Natural killer cell (primary cell): ENCODE data around the gene TPX2. TPM values are rescaled to one million over a fixed set of nuclear protein-coding genes. Genes with fewer than 3 reads are reported as not detected.

Experiments used
- ATAC-seq, 3 donors: fragments of 150-1000 bp in 2 of 3; fragments of 200-7000 bp in 1 of 3; cut with Tn5 transposase; 1 replicate in 1 of 3; 2 replicates in 2 of 3; pipeline ENCODE4 v1.10.0; 2021; ENCODE audit warnings: mild to moderate bottlenecking in 2 of 3, moderate library complexity in 2 of 3
- DNase-seq, 2 donors: peaks; one replicate each; pipeline versions ENCODE4 v3.0.0 to v3.0.0-alpha.2; 2013 to 2021; ENCODE audit warnings: mixed read lengths in 1 of 2
- H3K27ac ChIP-seq: one replicate; pipeline ENCODE4 v1.5.1; 2013; ENCODE audit warnings: mild to moderate bottlenecking, low read length
- H3K27me3 ChIP-seq: one replicate; pipeline ENCODE4 v1.6.1; 2013; ENCODE audit warnings: low read length; ENCODE audit not compliant: control insufficient read depth, insufficient read depth
- H3K36me3 ChIP-seq: one replicate; pipeline ENCODE4 v1.6.1; 2013; ENCODE audit warnings: low read length; ENCODE audit not compliant: control insufficient read depth, insufficient read depth
- H3K4me1 ChIP-seq: one replicate; pipeline ENCODE4 v1.6.1; 2013; ENCODE audit warnings: low read length; ENCODE audit not compliant: control insufficient read depth, insufficient read depth
- H3K4me3 ChIP-seq: one replicate; pipeline ENCODE4 v1.5.1; 2013; ENCODE audit warnings: low read length
- H3K9me3 ChIP-seq: one replicate; pipeline ENCODE4 v1.6.1; 2013; ENCODE audit warnings: low read length; ENCODE audit not compliant: control insufficient read depth, insufficient read depth
- H3K27ac Mint-ChIP-seq, 2 donors: one replicate each; pipeline ENCODE4 v1.8.0; 2022; ENCODE audit warnings: mild to moderate bottlenecking in 2 of 2, mixed read lengths in 2 of 2, moderate library complexity in 1 of 2
- H3K27me3 Mint-ChIP-seq, 2 donors: one replicate each; pipeline ENCODE4 v1.8.0; 2022; ENCODE audit warnings: low read depth in 2 of 2, mixed read lengths in 2 of 2
- H3K36me3 Mint-ChIP-seq: one replicate; pipeline ENCODE4 v1.8.0; 2022; ENCODE audit warnings: mixed read lengths
- H3K4me1 Mint-ChIP-seq, 2 donors: one replicate each; pipeline ENCODE4 v1.8.0; 2022; ENCODE audit warnings: mixed read lengths in 2 of 2
- H3K4me3 Mint-ChIP-seq: one replicate; pipeline ENCODE4 v1.8.0; 2022; ENCODE audit warnings: mild to moderate bottlenecking, moderate library complexity, mixed read lengths
- H3K9me3 Mint-ChIP-seq, 2 donors: one replicate each; pipeline ENCODE4 v1.8.0; 2022; ENCODE audit warnings: mixed read lengths in 2 of 2
- CTCF ChIP-seq: fragments of 200-600 bp; IDR thresholded peaks from one replicate; pipeline ENCODE4 v1.8.0; 2022; ENCODE audit warnings: antibody characterized with exemption
- WGBS: methylation state at CpG from one replicate; pipeline ENCODE4 v1.1.7; 2013; ENCODE audit warnings: missing lambda C conversion rate; ENCODE audit not compliant: insufficient coverage; 5-methylcytosine and 5-hydroxymethylcytosine counted together
- intact Hi-C: fragments of 100-400 bp; cut with micrococcal nuclease; formaldehyde crosslinking; loops from one replicate; pipeline ENCODE4 v1.14.2; 2022
- total RNA-seq, 4 donors: library from RNA; stranded (reverse); fragments of 120-200 nt in 1 of 4; gene quantifications; one replicate each; pipeline versions ENCODE4 v1.2.3 to v1.2.4, GENCODE V29; 2013 to 2022

Gene TPX2
- total RNA-seq, 3 donors from 2014 or later (not counting 1 experiment from before 2014, with no cell fraction given) = 2.2 to 4.2 (median 2.2) TPM

GRCh38 chr20:31823360-31824124 is 84.5 kb downstream of the TPX2 start:
- Histone ChIP-seq H3K4me3 (no peak overlapping the region), H3K4me1 (peaks cover 7% of the 10 kb centered on the region), H3K36me3 (no peaks in the 10 kb centered on the region), H3K27ac (no peak overlapping the region), H3K27me3 (no peaks in the 10 kb centered on the region), H3K9me3 (no peaks in the 10 kb centered on the region)
- no peak for ATAC-seq
- Mint-ChIP-seq H3K4me3 (no peak overlapping the region), H3K36me3 (no peaks in the 10 kb centered on the region), H3K9me3 (no peaks in the 10 kb centered on the region), H3K27me3 (peaks cover 0 to 4% of the 10 kb centered on the region in 2 donors), H3K27ac (no peak overlapping the region), H3K4me1 (peaks cover 0 to 6% of the 10 kb centered on the region in 2 donors)
- DNase-seq = no peak
- no peak for TF ChIP-seq CTCF
- WGBS = 73% methylated on average over 14 of the region's 14 CpGs
- intact Hi-C loops = loop anchor here (5.0 kb wide), 1 partner anchor 829 kb away; no protein-coding TSS in a partner anchor

GRCh38 chr20:31824125-31824485 is 85.0 kb downstream of the TPX2 start:
- no peaks in the 10 kb centered on the region for H3K27me3 ChIP-seq
- Mint-ChIP-seq H3K4me1 (peaks cover 0 to 6% of the 10 kb centered on the region in 2 donors), H3K9me3 (no peaks in the 10 kb centered on the region), H3K27ac (no peak overlapping the region), H3K27me3 (peaks cover 0 to 4% of the 10 kb centered on the region in 2 donors), H3K36me3 (no peaks in the 10 kb centered on the region), H3K4me3 (no peak overlapping the region)
- intact Hi-C loops = loop anchor here (5.0 kb wide), 1 partner anchor 828 kb away; no protein-coding TSS in a partner anchor
- DNase-seq (no peak), ATAC-seq (no peak)
- no peaks in the 10 kb centered on the region for H3K9me3 ChIP-seq
- no peak overlapping the region for H3K27ac ChIP-seq
- H3K4me3 ChIP-seq = no peak overlapping the region
- 94% methylated on average over 4 of the region's 4 CpGs for WGBS
- no peak for TF ChIP-seq CTCF
- peaks cover 7% of the 10 kb centered on the region for H3K4me1 ChIP-seq
- H3K36me3 ChIP-seq = no peaks in the 10 kb centered on the region

GRCh38 chr20:31824554-31825313 is 85.6 kb downstream of the TPX2 start:
- H3K27me3 ChIP-seq = no peaks in the 10 kb centered on the region
- no peak overlapping the region for H3K27ac ChIP-seq
- intact Hi-C loops = loop anchor here (5.0 kb wide), 1 partner anchor 828 kb away; no protein-coding TSS in a partner anchor

More at GRCh38 chr20:31824554-31825313, 85.6 kb downstream of the TPX2 start:
- no peaks in the 10 kb centered on the region for H3K9me3 Mint-ChIP-seq
- no peak overlapping the region for H3K27ac Mint-ChIP-seq
- H3K4me1 Mint-ChIP-seq = peaks cover 0 to 6% of the 10 kb centered on the region in 2 donors
- 81% methylated on average over 14 of the region's 14 CpGs for WGBS
- H3K36me3 ChIP-seq = no peaks in the 10 kb centered on the region
- H3K36me3 Mint-ChIP-seq = no peaks in the 10 kb centered on the region
- H3K27me3 Mint-ChIP-seq = peaks cover 0 to 4% of the 10 kb centered on the region in 2 donors
- TF ChIP-seq CTCF = no peak
- H3K4me1 ChIP-seq = peaks cover 7% of the 10 kb centered on the region
- no peak overlapping the region for H3K4me3 ChIP-seq
- DNase-seq (no peak), ATAC-seq (no peak)
- no peaks in the 10 kb centered on the region for H3K9me3 ChIP-seq
- H3K4me3 Mint-ChIP-seq = no peak overlapping the region
